Naive thymus-derived CD8-positive, alpha-beta T cell (primary cell): Measurements from ENCODE around the gene AFDN. TPM values are rescaled to one million over a fixed set of nuclear protein-coding genes. Genes with fewer than 3 reads are reported as not detected.

Experiments
- ATAC-seq, 2 donors: fragments of 150-1000 bp; cut with Tn5 transposase in 1 of 2; sonication (Bioruptor Pico), chemical (Tn5 transposase) in 1 of 2; 1 replicate in 1 of 2; 2 replicates in 1 of 2; pipeline ENCODE4 v1.10.0; 2021; ENCODE audit warnings: mild to moderate bottlenecking in 2 of 2, moderate library complexity in 2 of 2
- POLR2A ChIA-PET: fragments of 350-600 bp; sonication (Branson Sonifier 250); formaldehyde crosslinking; loops from one replicate; lab custom pipeline; 2021; ENCODE audit warnings: antibody characterized with exemption; lab: Charles Lee
- DNase-seq, 10 donors: peaks; one replicate each; pipeline versions ENCODE4 v3.0.0 to v3.0.0-alpha.2; 2020 to 2022
- H3K27ac Mint-ChIP-seq, 10 donors: one replicate each; pipeline ENCODE4 v1.8.0; 2020 to 2022; ENCODE audit warnings: mild to moderate bottlenecking in 10 of 10, mixed read lengths in 10 of 10, moderate library complexity in 4 of 10, inconsistent platforms in 1 of 10
- H3K27me3 Mint-ChIP-seq, 5 donors: one replicate each; pipeline ENCODE4 v1.8.0; 2021 to 2022; ENCODE audit warnings: mixed read lengths in 5 of 5
- H3K36me3 Mint-ChIP-seq, 3 donors: one replicate each; pipeline ENCODE4 v1.8.0; 2020 to 2022; ENCODE audit warnings: mixed read lengths in 3 of 3, mild to moderate bottlenecking in 2 of 3, inconsistent platforms in 1 of 3
- H3K4me1 Mint-ChIP-seq, 4 donors: one replicate each; pipeline ENCODE4 v1.8.0; 2021 to 2022; ENCODE audit warnings: mixed read lengths in 4 of 4
- H3K4me3 Mint-ChIP-seq, 10 donors: one replicate each; pipeline ENCODE4 v1.8.0; 2020 to 2022; ENCODE audit warnings: mild to moderate bottlenecking in 10 of 10, mixed read lengths in 10 of 10, moderate library complexity in 6 of 10, inconsistent platforms in 1 of 10
- H3K9me3 Mint-ChIP-seq, 9 donors: one replicate each; pipeline ENCODE4 v1.8.0; 2020 to 2022; ENCODE audit warnings: mixed read lengths in 9 of 9, mild to moderate bottlenecking in 3 of 9, inconsistent platforms in 1 of 9, moderate library complexity in 1 of 9
- polyA plus RNA-seq, 3 donors: library from polyadenylated mRNA; unstranded; fragments of 300-500 nt; fragmentation: Illumina TruSeq; gene quantifications; one replicate each; pipeline ENCODE4 v1.2.3, GENCODE V29; 2021
- total RNA-seq, 8 experiments: library from RNA in 2 of 8; stranded (reverse) in 2 of 8; gene quantifications; one replicate each; pipeline ENCODE4 v1.2.3 and lab custom pipeline; 2021 to 2026

Gene AFDN
- total and polyA plus RNA-seq, 5 experiments from 2014 or later = 0.46 to 9.6 (median 5.3) TPM; not detected in 1

DNA sequence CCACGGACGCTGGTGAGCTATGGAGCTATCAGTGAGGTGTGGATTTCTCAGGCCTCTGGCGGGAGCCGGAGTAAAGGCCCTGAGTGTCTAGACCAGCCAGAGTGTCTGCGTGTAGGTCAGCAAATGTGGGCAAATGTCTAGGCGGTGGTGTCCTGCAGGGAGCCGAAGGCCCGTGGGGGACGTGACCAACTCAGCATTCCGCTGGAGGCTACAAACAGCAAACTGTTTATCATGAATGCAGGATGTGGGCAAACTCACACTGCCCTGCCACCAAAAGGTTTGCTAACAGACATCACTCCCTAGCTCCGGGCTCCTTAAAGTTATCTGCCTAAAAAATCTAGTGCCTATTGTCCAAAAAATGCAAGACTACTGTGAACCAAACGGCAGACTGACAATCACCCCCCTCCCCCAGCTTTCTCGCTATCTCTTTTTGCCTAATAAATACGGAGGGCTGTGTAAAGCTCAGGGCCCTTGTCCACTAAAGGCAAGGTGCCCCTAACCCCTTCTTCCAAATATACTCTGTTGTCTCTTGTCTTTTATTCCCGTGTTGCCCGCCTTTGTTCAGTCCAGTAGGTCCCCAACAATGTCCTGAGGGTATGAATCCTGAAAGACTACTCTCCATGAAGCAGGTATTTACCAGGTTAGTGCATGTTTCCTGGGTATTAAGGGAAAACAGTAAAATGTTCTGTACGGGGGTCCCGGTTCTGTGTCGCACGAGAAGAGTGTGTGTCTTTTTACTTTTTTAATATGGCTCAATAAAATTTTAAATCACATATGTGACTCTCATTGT lies 29.0 kb upstream of the AFDN start:
- H3K4me3 Mint-ChIP-seq = peak overlapping the region in 8 of 10 donors; percentile 8 to 73 (median 34)

DNA sequence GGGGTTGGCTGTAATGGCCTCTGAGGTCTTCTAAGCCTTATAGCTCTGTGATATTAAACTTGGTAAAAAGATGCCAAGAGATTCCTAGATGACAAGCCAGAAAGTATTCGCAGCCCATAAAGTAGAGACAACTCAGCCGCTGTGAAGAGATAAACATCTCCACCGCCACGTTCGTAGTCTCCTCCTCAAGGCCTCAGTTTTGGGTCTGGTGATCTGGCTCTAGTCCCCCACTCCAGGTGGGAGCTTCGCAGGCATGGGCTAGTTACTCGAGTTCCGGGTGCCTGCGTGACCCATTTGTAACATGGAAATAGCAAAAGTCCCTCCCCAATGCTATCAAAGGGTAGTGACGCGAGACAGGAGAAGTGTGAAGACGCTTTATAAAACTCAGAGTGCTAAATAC lies 28.3 kb upstream of the AFDN start:
- peaks cover 0 to 2% (median 0%) of the 10 kb centered on the region in 9 donors for H3K9me3 Mint-ChIP-seq
- ATAC-seq = no peak
- H3K36me3 Mint-ChIP-seq = peaks cover 0 to 5% (median 0%) of the 10 kb centered on the region in 3 donors
- peaks cover 4 to 20% (median 5%) of the 10 kb centered on the region in 4 donors for H3K4me1 Mint-ChIP-seq
- no peak overlapping the region for H3K4me3 Mint-ChIP-seq
- H3K27ac Mint-ChIP-seq = no peak overlapping the region
- POLR2A ChIA-PET = no interaction called here
- no peak for DNase-seq
- peaks cover 36 to 79% (median 58%) of the 10 kb centered on the region in 5 donors for H3K27me3 Mint-ChIP-seq

More for the DNA sequence above, 29.0 kb upstream of the AFDN start:
- no peaks in the 10 kb centered on the region for H3K9me3 Mint-ChIP-seq
- DNase-seq = no peak
- no peak for ATAC-seq
- peak overlapping the region in 1 of 10 donors; percentile 78 for H3K27ac Mint-ChIP-seq
- H3K27me3 Mint-ChIP-seq = peaks cover 33 to 79% (median 56%) of the 10 kb centered on the region in 5 donors
- POLR2A ChIA-PET = no interaction called here
- peaks cover 3 to 20% (median 5%) of the 10 kb centered on the region in 4 donors for H3K4me1 Mint-ChIP-seq
- peaks cover 0 to 5% (median 0%) of the 10 kb centered on the region in 3 donors for H3K36me3 Mint-ChIP-seq

DNA sequence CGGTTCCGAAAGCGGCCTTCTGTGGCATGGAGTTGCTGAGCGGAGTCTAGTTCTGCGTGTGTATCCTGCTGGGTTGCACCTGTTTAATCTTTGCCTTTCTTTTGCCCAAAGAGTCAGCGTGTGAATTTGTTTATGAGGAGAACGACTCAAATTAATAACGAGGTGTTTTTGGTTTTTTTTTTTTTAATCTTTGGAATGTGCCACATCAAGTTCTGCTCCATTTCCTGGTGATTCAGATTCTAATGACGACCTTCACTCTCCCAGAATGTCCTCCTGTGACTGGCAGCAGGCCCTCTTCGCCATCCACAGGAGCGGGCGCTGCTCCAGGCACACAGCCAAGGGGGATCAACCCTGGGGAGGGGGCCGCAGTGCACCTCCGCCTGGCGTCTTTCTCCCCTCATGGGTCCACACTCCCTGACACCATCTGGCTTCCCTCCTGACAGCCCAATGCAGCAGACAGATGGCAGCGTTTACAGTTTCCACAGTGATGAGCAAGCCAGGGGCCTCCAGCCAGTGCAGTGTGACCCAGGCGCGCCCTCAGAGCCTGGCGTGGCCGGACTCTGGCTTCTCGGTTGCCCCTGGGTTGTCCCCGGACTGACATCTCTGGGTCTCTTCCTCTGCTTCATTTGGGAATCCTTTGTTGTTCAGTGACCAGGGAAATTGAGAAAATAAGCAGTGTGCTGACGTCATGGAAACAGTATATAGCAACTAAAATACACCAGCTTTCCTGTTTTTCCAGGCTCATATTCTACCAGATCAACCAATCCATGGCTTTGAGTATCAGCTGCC lies 27.5 kb upstream of the AFDN start:
- POLR2A ChIA-PET = no interaction called here
- ATAC-seq (no peak), DNase-seq (no peak)
- Mint-ChIP-seq H3K27me3 (peaks cover 34 to 79% (median 56%) of the 10 kb centered on the region in 5 donors), H3K9me3 (peaks cover 0 to 2% (median 0%) of the 10 kb centered on the region in 9 donors), H3K27ac (no peak overlapping the region), H3K4me1 (peaks cover 4 to 20% (median 5%) of the 10 kb centered on the region in 4 donors), H3K4me3 (no peak overlapping the region), H3K36me3 (peaks cover 0 to 5% (median 0%) of the 10 kb centered on the region in 3 donors)

DNA sequence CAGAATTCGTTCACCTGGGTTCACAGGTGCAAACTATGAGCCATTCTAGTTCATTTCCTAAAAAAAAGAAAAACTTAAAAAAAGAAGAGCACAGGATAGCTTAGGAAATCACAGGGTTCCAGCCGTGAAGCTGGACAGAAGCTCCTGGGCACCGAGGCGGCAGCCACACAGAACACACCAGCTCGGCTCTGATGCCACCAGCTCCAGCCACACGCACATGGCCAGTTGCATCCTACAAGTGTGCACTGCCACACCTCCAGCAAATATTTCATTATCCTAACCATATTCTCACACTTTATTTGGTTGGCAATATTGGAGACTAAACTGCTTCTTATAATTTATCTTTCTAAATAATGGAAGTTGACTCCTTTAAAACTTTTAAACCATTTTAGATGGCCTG lies 26.2 kb upstream of the AFDN start:
- POLR2A ChIA-PET = no interaction called here
- Mint-ChIP-seq H3K9me3 (peaks cover 0 to 2% (median 0%) of the 10 kb centered on the region in 9 donors), H3K4me3 (no peak overlapping the region), H3K27ac (no peak overlapping the region), H3K4me1 (peaks cover 3 to 11% (median 4%) of the 10 kb centered on the region in 4 donors), H3K27me3 (peaks cover 32 to 74% (median 53%) of the 10 kb centered on the region in 5 donors), H3K36me3 (no peaks in the 10 kb centered on the region)
- DNase-seq (no peak), ATAC-seq (no peak)

DNA sequence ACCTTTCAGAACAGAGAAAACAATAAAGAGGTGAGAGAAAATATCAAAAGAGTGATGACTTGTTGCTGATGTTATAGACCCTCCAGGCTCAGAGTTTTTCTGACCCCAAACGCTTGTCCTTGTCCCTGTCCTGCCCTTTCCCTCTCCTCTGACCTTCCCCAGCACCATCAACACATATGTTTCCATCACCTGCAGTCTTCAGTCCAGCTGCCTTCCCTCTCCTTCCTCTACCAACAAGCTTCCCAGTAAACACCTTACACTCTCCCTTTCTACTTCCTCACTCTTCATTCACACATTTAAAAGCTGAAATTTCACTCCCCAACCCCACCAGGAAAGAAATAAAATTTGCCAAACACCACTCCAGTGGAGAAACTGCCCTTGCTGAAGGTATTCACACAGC lies 25.4 kb upstream of the AFDN start:
- Mint-ChIP-seq H3K9me3 (peaks cover 0 to 2% (median 0%) of the 10 kb centered on the region in 9 donors), H3K27me3 (peaks cover 32 to 72% (median 53%) of the 10 kb centered on the region in 5 donors), H3K36me3 (no peaks in the 10 kb centered on the region), H3K27ac (no peak overlapping the region), H3K4me3 (no peak overlapping the region), H3K4me1 (peaks cover 0 to 8% (median 1%) of the 10 kb centered on the region in 4 donors)
- no peak for ATAC-seq
- no peak for DNase-seq
- POLR2A ChIA-PET = no interaction called here

DNA sequence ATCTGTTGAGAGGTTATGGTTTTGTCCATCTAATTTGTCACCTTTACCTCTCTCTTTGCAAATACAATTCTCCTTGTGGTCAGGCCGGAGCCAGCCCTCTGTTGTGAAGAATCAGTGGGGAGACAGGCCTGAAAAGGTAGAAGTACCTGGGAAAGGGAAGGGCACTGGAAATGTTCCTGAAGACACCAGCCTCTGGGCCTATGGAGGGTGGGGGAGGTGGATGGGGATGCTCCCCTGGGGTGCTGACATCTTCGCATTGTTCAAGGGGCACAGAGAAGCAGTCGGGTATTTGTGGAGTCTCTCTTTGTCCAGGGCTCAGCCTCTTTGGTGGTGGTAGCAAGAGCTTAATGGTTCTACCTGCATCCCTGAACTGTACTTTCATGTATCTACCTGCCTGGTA lies 24.4 kb upstream of the AFDN start:
- Mint-ChIP-seq H3K4me1 (peaks cover 0 to 4% (median 1%) of the 10 kb centered on the region in 4 donors), H3K27ac (no peak overlapping the region), H3K4me3 (no peak overlapping the region), H3K36me3 (no peaks in the 10 kb centered on the region), H3K9me3 (peaks cover 0 to 2% (median 0%) of the 10 kb centered on the region in 9 donors), H3K27me3 (peaks cover 38 to 75% (median 55%) of the 10 kb centered on the region in 5 donors)
- POLR2A ChIA-PET = no interaction called here
- DNase-seq (no peak), ATAC-seq (no peak)

DNA sequence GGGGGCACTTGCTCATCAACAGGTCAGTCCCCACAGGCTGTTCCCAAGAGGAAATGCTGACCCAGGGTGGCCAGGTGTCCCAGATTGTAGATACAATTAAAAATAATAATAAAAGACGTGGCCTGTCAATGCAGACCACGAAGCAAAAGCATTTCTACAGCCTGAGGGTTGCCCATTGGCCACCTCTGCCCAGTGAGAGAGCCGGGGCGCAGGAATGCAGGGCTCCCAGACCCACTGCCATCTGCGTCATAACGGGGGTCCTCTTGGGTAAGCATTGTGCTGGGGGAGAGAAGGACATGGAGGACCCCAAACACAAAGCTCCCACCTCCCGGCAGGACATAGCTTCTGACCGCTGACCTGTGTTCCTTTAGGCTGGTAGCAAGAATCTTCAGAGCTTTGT lies 22.9 kb upstream of the AFDN start:
- H3K4me1 Mint-ChIP-seq = peaks cover 0 to 2% (median 0%) of the 10 kb centered on the region in 4 donors
- H3K27me3 Mint-ChIP-seq = peaks cover 32 to 63% (median 46%) of the 10 kb centered on the region in 5 donors
- no peak overlapping the region for H3K4me3 Mint-ChIP-seq
- POLR2A ChIA-PET = no interaction called here
- peaks cover 0 to 2% (median 0%) of the 10 kb centered on the region in 9 donors for H3K9me3 Mint-ChIP-seq
- ATAC-seq (no peak), DNase-seq (no peak)
- H3K27ac Mint-ChIP-seq = no peak overlapping the region
- no peaks in the 10 kb centered on the region for H3K36me3 Mint-ChIP-seq

DNA sequence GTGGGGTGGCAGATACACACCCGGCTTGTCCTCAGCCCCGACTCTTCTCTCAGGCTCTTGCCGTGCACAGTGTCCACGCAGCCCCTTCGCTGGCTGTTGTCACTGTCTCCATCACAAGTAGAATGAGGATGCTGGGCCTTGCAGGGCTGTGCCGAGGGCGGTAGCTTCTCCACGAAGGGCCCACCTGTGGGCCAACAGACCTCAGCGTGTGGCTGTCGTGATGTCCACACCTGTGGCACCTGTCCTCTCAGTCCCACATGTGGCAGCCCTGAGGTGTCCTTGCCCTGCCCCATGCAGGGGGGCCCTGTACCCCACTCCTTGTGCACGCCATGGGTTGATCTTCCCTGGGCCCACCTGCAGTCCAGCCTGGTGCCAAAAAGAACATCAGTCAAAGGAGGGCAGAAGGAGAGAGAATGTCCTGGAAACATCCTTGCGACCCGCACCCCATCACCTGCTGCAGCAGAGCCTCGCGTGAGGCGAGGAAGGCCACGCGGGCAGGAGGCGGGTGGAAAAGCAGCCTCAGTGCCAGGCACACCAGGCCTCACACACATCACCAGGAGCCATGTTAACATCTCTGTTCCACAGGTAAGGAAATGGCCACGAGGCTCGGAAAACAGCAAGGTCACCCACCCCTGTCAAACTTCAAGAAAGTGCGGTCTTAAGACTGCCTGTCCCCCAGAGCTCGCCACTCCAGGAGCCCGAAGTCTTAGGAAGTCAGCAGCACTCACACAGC lies 22.3 kb upstream of the AFDN start:
- Mint-ChIP-seq H3K27ac (no peak overlapping the region), H3K36me3 (no peaks in the 10 kb centered on the region), H3K27me3 (peaks cover 32 to 57% (median 45%) of the 10 kb centered on the region in 5 donors), H3K4me3 (no peak overlapping the region), H3K9me3 (peaks cover 0 to 2% (median 0%) of the 10 kb centered on the region in 9 donors), H3K4me1 (peaks cover 0 to 2% (median 0%) of the 10 kb centered on the region in 4 donors)
- no peak for ATAC-seq
- POLR2A ChIA-PET = no interaction called here
- no peak for DNase-seq

DNA sequence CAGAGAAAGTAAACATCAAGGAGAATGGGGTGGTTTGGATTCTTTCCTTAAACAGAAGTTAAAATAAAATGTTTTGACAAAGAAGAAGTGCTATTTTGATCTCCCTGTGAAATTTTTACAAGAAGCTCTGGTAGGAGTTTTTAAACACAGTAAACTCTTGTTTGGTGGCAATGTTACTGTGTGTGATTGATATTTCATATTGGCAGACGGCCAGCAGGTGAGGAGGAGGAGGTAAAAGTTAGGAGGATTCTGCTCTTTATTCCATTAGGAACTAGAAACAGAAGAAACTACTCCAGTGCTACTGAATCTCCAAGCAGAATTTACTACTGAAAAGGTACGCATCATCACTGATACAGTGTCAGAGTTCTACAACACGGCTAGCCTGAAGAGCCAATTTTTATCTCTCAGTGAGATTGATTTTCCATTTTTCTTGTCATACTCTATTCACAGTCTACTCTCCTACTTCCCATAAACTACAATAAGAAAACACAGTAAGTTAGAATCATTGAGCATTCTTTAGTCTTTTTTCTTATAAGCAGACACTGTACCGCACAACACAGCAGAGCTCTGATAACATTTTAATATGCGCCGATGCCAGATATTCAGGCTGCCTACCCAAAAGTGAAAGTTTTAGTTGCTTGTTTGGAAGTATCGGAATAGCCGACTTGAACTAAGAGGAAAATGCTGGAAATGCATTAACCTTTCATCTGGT lies 21.2 kb upstream of the AFDN start:
- no peak overlapping the region for H3K27ac Mint-ChIP-seq
- no peak overlapping the region for H3K4me3 Mint-ChIP-seq
- POLR2A ChIA-PET = no interaction called here
- ATAC-seq (no peak), DNase-seq (no peak)
- no peaks in the 10 kb centered on the region for H3K36me3 Mint-ChIP-seq
- peaks cover 0 to 2% (median 0%) of the 10 kb centered on the region in 4 donors for H3K4me1 Mint-ChIP-seq
- peaks cover 29 to 56% (median 41%) of the 10 kb centered on the region in 5 donors for H3K27me3 Mint-ChIP-seq
- H3K9me3 Mint-ChIP-seq = peaks cover 0 to 2% (median 0%) of the 10 kb centered on the region in 9 donors

DNA sequence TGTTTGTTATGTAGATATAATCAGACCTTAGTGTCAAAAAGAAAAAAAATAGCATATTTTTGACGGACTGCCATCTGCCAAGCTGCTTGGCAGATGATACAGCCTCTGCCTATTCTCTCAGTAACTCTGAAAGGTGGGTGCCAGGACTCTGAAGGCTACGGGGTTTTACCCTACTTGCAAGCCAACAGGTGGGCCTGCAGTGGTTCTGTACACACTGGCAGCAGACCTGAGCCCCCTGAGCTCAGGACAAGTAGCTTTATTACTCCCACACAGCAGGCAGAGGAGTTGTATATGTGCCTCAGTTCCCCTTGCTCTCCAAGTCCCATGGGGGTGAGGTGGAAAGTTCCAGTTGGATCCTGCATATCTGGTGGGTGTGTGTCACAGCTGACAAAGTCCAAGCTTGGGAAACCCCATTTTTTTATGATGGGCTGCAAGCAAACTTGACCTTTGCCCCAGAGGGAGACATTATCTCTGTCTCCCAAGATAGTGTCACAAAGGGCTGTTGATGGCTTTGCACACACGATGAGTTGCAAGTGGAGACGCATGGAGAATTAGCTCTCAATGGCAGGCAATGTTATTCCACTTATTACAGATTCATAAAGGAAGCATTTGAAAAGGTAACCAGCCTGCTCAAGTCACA lies 20.5 kb upstream of the AFDN start:
- Mint-ChIP-seq H3K36me3 (no peaks in the 10 kb centered on the region), H3K9me3 (peaks cover 0 to 2% (median 0%) of the 10 kb centered on the region in 9 donors), H3K4me3 (no peak overlapping the region), H3K27ac (no peak overlapping the region), H3K4me1 (peaks cover 0 to 2% (median 0%) of the 10 kb centered on the region in 4 donors), H3K27me3 (peaks cover 28 to 59% (median 40%) of the 10 kb centered on the region in 5 donors)
- POLR2A ChIA-PET = no interaction called here
- ATAC-seq (no peak), DNase-seq (no peak)

DNA sequence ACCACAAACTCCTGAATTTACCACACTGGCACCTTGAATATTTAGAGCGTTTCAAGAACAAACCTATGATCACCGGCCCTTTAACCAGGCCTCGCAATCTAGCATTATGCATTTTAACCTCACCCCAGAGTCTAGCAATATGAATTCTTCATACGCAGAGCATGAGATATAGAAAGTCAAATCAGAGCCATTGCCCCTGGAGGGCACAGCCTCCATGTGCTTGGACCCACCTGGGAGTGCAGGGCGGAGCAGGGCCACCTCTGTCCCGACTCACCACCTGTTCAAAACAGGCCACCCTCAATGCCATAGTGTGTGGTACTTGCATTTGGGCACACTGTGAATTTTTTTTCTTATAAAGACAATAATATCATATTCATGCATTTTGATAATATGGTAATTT lies 19.5 kb upstream of the AFDN start:
- DNase-seq = no peak
- Mint-ChIP-seq H3K9me3 (peaks cover 0 to 2% (median 0%) of the 10 kb centered on the region in 9 donors), H3K27me3 (peaks cover 26 to 59% (median 36%) of the 10 kb centered on the region in 5 donors), H3K4me3 (no peak overlapping the region), H3K27ac (no peak overlapping the region), H3K4me1 (peaks cover 0 to 2% (median 0%) of the 10 kb centered on the region in 4 donors), H3K36me3 (no peaks in the 10 kb centered on the region)
- POLR2A ChIA-PET = no interaction called here
- ATAC-seq = no peak
